NCI-H1930 (cell line): ENCODE measurements around the gene TASP1.
"Not testable (repeated sequence)": the region's sequence is repeated elsewhere in the genome, so short reads cannot be mapped to it uniquely, and the experiment has no call there.

ENCODE experiments used
- DNase-seq, 2 experiments: peaks; one replicate each; lab custom pipeline; 2025; lab: John Stamatoyannopoulos, UW

The TASP1 gene

GRCh38 chr20:13638496-13639149 is at the start of gene TASP1:
TSS of gene TASP1 (minus strand) at chr20:13638932. CDS start at chr20:13630078, 8,854 bp downstream.
- peak; percentile 98 to 99 for DNase-seq

GRCh38 chr20:13687815-13688214 is 49.1 kb upstream of the TASP1 start:
- no peak for DNase-seq

GRCh38 chr20:13685623-13686022 is 46.9 kb upstream of the TASP1 start:
- DNase-seq = no peak

- no peak for DNase-seq
These were observed 46.0 kb upstream of the TASP1 start for GRCh38 chr20:13684566-13685222.

GRCh38 chr20:13683833-13684232 is 45.1 kb upstream of the TASP1 start:
- DNase-seq = no peak

- no peak for DNase-seq
These were observed 42.8 kb upstream of the TASP1 start for GRCh38 chr20:13681248-13682125.

GRCh38 chr20:13678944-13679343 is 40.2 kb upstream of the TASP1 start:
- DNase-seq = no peak

- DNase-seq = no peak
These were observed 38.5 kb upstream of the TASP1 start for GRCh38 chr20:13677241-13677640.

GRCh38 chr20:13676682-13677081 is 38.0 kb upstream of the TASP1 start:
- DNase-seq = no peak

- DNase-seq = no peak
These were observed 34.0 kb upstream of the TASP1 start for GRCh38 chr20:13672690-13673089.

GRCh38 chr20:13671916-13672378 is 33.2 kb upstream of the TASP1 start:
- no peak for DNase-seq

- no peak for DNase-seq
These were observed 32.8 kb upstream of the TASP1 start for GRCh38 chr20:13671512-13671911.

GRCh38 chr20:13670160-13670559 is 31.4 kb upstream of the TASP1 start:
- DNase-seq = no peak

- no peak for DNase-seq
These were observed 27.1 kb upstream of the TASP1 start for GRCh38 chr20:13665709-13666395.

- DNase-seq = no peak
These were observed 22.4 kb upstream of the TASP1 start for GRCh38 chr20:13661070-13661685.

GRCh38 chr20:13659288-13659687 is 20.6 kb upstream of the TASP1 start:
- no peak for DNase-seq

- DNase-seq = not testable (repeated sequence)
These were observed 19.3 kb upstream of the TASP1 start for GRCh38 chr20:13658060-13658459.

GRCh38 chr20:13656721-13657368 is 18.1 kb upstream of the TASP1 start:
- DNase-seq = no peak

- DNase-seq = no peak
These were observed 15.8 kb upstream of the TASP1 start for GRCh38 chr20:13654463-13655023.

GRCh38 chr20:13650474-13650873 is 11.7 kb upstream of the TASP1 start:
- DNase-seq = no peak
